Stomach (tissue), 9 donors: Measurements from ENCODE around the gene SPN. TPM values are rescaled to one million over a fixed set of nuclear protein-coding genes. Genes with fewer than 3 reads are reported as not detected.
"Not testable (repeated sequence)": the region's sequence is repeated elsewhere in the genome, so short reads cannot be mapped to it uniquely, and the experiment has no call there.

Source experiments
- DNase-seq, 2 donors: peaks; one replicate each; pipeline versions ENCODE4 v3.0.0 to v3.0.0-alpha.2; 2013 to 2019
- H3K27ac ChIP-seq, 5 donors: fragments of 200-600 bp in 4 of 5; sonication (generic) in 4 of 5; one replicate each; pipeline ENCODE4 v1.5.1; 2013 to 2019; ENCODE audit warnings: mild to moderate bottlenecking in 1 of 5, moderate library complexity in 1 of 5
- H3K27me3 ChIP-seq, 3 donors: fragments of 200-600 bp; sonication (generic); one replicate each; pipeline ENCODE4 v1.5.1; 2017 to 2019; ENCODE audit warnings: mixed run types in 1 of 3
- H3K36me3 ChIP-seq, 4 donors: fragments of 200-600 bp; sonication (generic); 1 replicate in 3 of 4; 2 replicates in 1 of 4; pipeline ENCODE4 v1.5.1; 2016 to 2019
- H3K4me1 ChIP-seq, 4 donors: fragments of 200-600 bp; sonication (generic); one replicate each; pipeline ENCODE4 v1.5.1; 2016 to 2019
- H3K4me3 ChIP-seq, 4 donors: fragments of 200-600 bp; sonication (generic) in 3 of 4; one replicate each; pipeline ENCODE4 v1.5.1; 2016 to 2019; ENCODE audit warnings: mild to moderate bottlenecking in 1 of 4
- H3K9me3 ChIP-seq, 4 donors: fragments of 200-600 bp; sonication (generic); one replicate each; pipeline ENCODE4 v1.5.1; 2016 to 2019
- CTCF ChIP-seq, 7 experiments: fragments of 450-650 bp in 4 of 7; fragments of 200-600 bp in 3 of 7; sonication (generic) in 3 of 7; IDR thresholded peaks; one replicate each; pipeline ENCODE4 v1.5.1; 2016 to 2019; ENCODE audit warnings: antibody characterized with exemption in 7 of 7, control low read depth in 2 of 7, mild to moderate bottlenecking in 1 of 7
- EP300 ChIP-seq: sonication (generic); formaldehyde crosslinking; IDR thresholded peaks from one replicate; pipeline ENCODE4 v1.6.1; 2017; ENCODE audit warnings: antibody characterized with exemption
- POLR2A ChIP-seq, 4 donors: fragments of 450-650 bp; IDR thresholded peaks; one replicate each; pipeline ENCODE4 v1.6.1; 2016; ENCODE audit warnings: antibody characterized with exemption in 4 of 4, control low read depth in 2 of 4, mild to moderate bottlenecking in 1 of 4, moderate library complexity in 1 of 4
- POLR2AphosphoS5 ChIP-seq, 3 donors: sonication (generic); formaldehyde crosslinking; IDR thresholded peaks; one replicate each; pipeline ENCODE4 v1.6.1; 2016; ENCODE audit warnings: antibody characterized with exemption in 3 of 3
- WGBS, 5 donors: extraction: QIAGEN DNeasy Blood & Tissue Kit in 3 of 5; methylation state at CpG; one replicate each; pipeline versions ENCODE4 v1.1.5 to v1.1.7; 2013 to 2018; 5-methylcytosine and 5-hydroxymethylcytosine counted together
- intact Hi-C: fragments of 100-400 bp; cut with DNase I; formaldehyde crosslinking; loops from one replicate; pipeline ENCODE4 v1.15.1; 2023; ENCODE audit warnings: low total_unique reads
- polyA plus RNA-seq, 3 donors: library from polyadenylated mRNA; stranded (reverse); fragments of 200-250 nt; gene quantifications; one replicate each; pipeline ENCODE4 v1.2.3, GENCODE V29; 2013
- total RNA-seq, 5 donors: library from RNA; depleted of rRNA; stranded (reverse); fragments of >200 nt; gene quantifications; one replicate each; pipeline versions ENCODE4 v1.1.0 to v1.2.3, GENCODE V29; 2014 to 2016
- donor health status: healthy with polysubstance abuse.
- donor health status: Bipolar disorder and iron deficiency.
- donor health status: healthy.

The SPN gene
- total and polyA plus RNA-seq, 8 donors: 0.68 to 20.1 (median 1.9) TPM

- WGBS, 5 donors: 64 to 79% (median 77%) methylated on average over 12 of the region's 12 CpGs
These were observed 9.6 kb upstream of the SPN start for GRCh38 chr16:29653471-29653870.

GRCh38 chr16:29653890-29654289 is 9.2 kb upstream of the SPN start:
- H3K36me3 ChIP-seq, H3K4me3 ChIP-seq, H3K4me1 ChIP-seq, H3K9me3 ChIP-seq, intact Hi-C loops, H3K27me3 ChIP-seq, DNase-seq, H3K27ac ChIP-seq: not testable (repeated sequence)
- 89 to 96% (median 90%) methylated on average over 7 of the region's 7 CpGs for WGBS, 5 donors

More at GRCh38 chr16:29653471-29653870, 9.6 kb upstream of the SPN start:
- DNase-seq: no peak
- TF ChIP-seq EP300: no peak
- no peak for TF ChIP-seq POLR2A (IDR thresholded peaks at IDR 0.05)
- TF ChIP-seq POLR2AphosphoS5 (IDR thresholded peaks at IDR 0.05): no peak
- no peak for TF ChIP-seq CTCF (IDR thresholded peaks at IDR 0.05)
- no peak overlapping the region for H3K27ac ChIP-seq
- H3K9me3 ChIP-seq: no peaks in the 10 kb centered on the region
- intact Hi-C loops: no loop called here
- H3K36me3 ChIP-seq: no peaks in the 10 kb centered on the region
- H3K4me1 ChIP-seq: no peaks in the 10 kb centered on the region
- H3K27me3 ChIP-seq: peaks cover 0 to 5% (median 0%) of the 10 kb centered on the region in 3 donors
- no peak overlapping the region for H3K4me3 ChIP-seq

- Histone ChIP-seq H3K4me1 (no peaks in the 10 kb centered on the region), H3K27me3 (peaks cover 0 to 5% (median 0%) of the 10 kb centered on the region in 3 donors), H3K36me3 (no peaks in the 10 kb centered on the region), H3K9me3 (no peaks in the 10 kb centered on the region), H3K27ac (no peak overlapping the region), H3K4me3 (no peak overlapping the region)
- intact Hi-C loops: no loop called here
- DNase-seq: no peak
- TF ChIP-seq POLR2AphosphoS5 (IDR thresholded peaks at IDR 0.05): no peak
- TF ChIP-seq EP300: no peak
- TF ChIP-seq POLR2A (IDR thresholded peaks at IDR 0.05): no peak
- no peak for TF ChIP-seq CTCF (IDR thresholded peaks at IDR 0.05)
- WGBS, 5 donors: 67 to 78% (median 74%) methylated on average over 10 to 11 of the region's 11 CpGs
These were observed 6.1 kb upstream of the SPN start for GRCh38 chr16:29656688-29657523.

GRCh38 chr16:29658705-29659104 is 4.3 kb upstream of the SPN start:
- no peaks in the 10 kb centered on the region for H3K36me3 ChIP-seq
- TF ChIP-seq POLR2A (IDR thresholded peaks at IDR 0.05) (no peak), EP300 (no peak), CTCF (IDR thresholded peaks at IDR 0.05) (no peak), POLR2AphosphoS5 (IDR thresholded peaks at IDR 0.05) (no peak)
- 75 to 80% (median 76%) methylated on average over 6 of the region's 6 CpGs for WGBS, 5 donors
- intact Hi-C loops: no loop called here
- peaks cover 0 to 12% (median 0%) of the 10 kb centered on the region in 3 donors for H3K27me3 ChIP-seq
- peaks cover 0 to 6% (median under 1%) of the 10 kb centered on the region in 4 donors for H3K4me1 ChIP-seq
- H3K27ac ChIP-seq: no peak overlapping the region
- DNase-seq: no peak
- H3K4me3 ChIP-seq: no peak overlapping the region
- H3K9me3 ChIP-seq: no peaks in the 10 kb centered on the region
